Activated CD8-positive, alpha-beta memory T cell treated with anti-CD3 and anti-CD28 coated beads, Interleukin-2, amount 10 ng/mL, durations not matched to agents 7 days and 5 days (primary cell): Measurements from ENCODE around the gene SEC11C. TPM values are rescaled to one million over a fixed set of nuclear protein-coding genes. Genes with fewer than 3 reads are reported as not detected.

Experiments used
- ATAC-seq: fragments of 150-1000 bp; cut with Tn5 transposase; one replicate; pipeline ENCODE4 v1.10.0; 2021; ENCODE audit warnings: moderate library complexity
- CTCF ChIA-PET: fragments of 350-600 bp; sonication (Branson Sonifier 250); formaldehyde crosslinking; loops from one replicate; lab custom pipeline; 2021; ENCODE audit warnings: antibody characterized with exemption; lab: Charles Lee
- DNase-seq: peaks from one replicate; pipeline ENCODE4 v3.0.0-alpha.2; 2020
- H3K27ac Mint-ChIP-seq: one replicate; pipeline ENCODE4 v1.8.0; 2021; ENCODE audit warnings: mild to moderate bottlenecking, mixed read lengths
- H3K27me3 Mint-ChIP-seq: one replicate; pipeline ENCODE4 v1.8.0; 2021; ENCODE audit warnings: mixed read lengths
- H3K36me3 Mint-ChIP-seq: one replicate; pipeline ENCODE4 v1.8.0; 2021; ENCODE audit warnings: mild to moderate bottlenecking, mixed read lengths
- H3K4me1 Mint-ChIP-seq: one replicate; pipeline ENCODE4 v1.8.0; 2021; ENCODE audit warnings: mixed read lengths
- H3K4me3 Mint-ChIP-seq: one replicate; pipeline ENCODE4 v1.8.0; 2021; ENCODE audit warnings: mild to moderate bottlenecking, moderate library complexity, mixed read lengths
- H3K9me3 Mint-ChIP-seq: one replicate; pipeline ENCODE4 v1.8.0; 2022; ENCODE audit warnings: low read depth, mixed read lengths
- total RNA-seq, 2 experiments: library from RNA; stranded (reverse); gene quantifications; one replicate each; pipeline ENCODE4 v1.2.3, GENCODE V29; 2021

The SEC11C gene
- total RNA-seq, 2 experiments from 2014 or later = 57.9 to 127 TPM

- H3K9me3 Mint-ChIP-seq = no peaks in the 10 kb centered on the region
- no peaks in the 10 kb centered on the region for H3K36me3 Mint-ChIP-seq
- H3K27me3 Mint-ChIP-seq = peaks cover 62% of the 10 kb centered on the region
- no peak for ATAC-seq
- no peak overlapping the region for H3K27ac Mint-ChIP-seq
- CTCF ChIA-PET = no interaction called here
- H3K4me3 Mint-ChIP-seq = no peak overlapping the region
- DNase-seq = no peak
- no peaks in the 10 kb centered on the region for H3K4me1 Mint-ChIP-seq
These were observed 62.7 kb downstream of the SEC11C start for GRCh38 chr18:59202258-59202820.

DNA sequence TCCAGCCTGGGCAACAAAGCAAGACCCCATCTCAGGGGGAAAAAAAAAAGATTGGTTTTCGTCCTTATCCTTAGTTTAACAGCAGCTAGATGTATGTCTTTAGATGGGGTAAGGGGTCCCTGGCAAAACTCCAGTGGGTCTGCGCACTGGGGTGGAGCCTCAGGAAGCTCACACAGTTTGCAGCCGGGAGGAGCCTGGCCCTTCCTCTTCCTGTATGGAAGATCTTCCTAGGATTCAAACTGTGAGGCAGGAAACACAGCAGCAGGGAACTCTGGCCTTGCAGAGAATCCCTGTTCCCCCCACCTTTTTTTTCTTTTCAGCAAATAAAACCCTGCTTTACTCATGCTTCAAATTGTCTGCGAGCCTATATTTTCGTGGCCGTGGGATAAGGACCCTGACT, 67.8 kb downstream of the SEC11C start:
- CTCF ChIA-PET = no interaction called here
- no peak overlapping the region for H3K27ac Mint-ChIP-seq
- H3K4me3 Mint-ChIP-seq = no peak overlapping the region
- H3K9me3 Mint-ChIP-seq = no peaks in the 10 kb centered on the region
- DNase-seq (no peak), ATAC-seq (no peak)
- no peaks in the 10 kb centered on the region for H3K36me3 Mint-ChIP-seq
- H3K4me1 Mint-ChIP-seq = no peaks in the 10 kb centered on the region
- H3K27me3 Mint-ChIP-seq = peaks cover 40% of the 10 kb centered on the region

Other genes starting within 250 kb of the SEC11C start
- gene GRP, start 80.3 kb downstream of the SEC11C start, total RNA-seq = not detected
- gene RAX, start 133.6 kb downstream of the SEC11C start, total RNA-seq = not detected
- not detected for gene CPLX4, start 178.8 kb downstream of the SEC11C start, total RNA-seq
- 10 to 100 TPM; 69.5 to 87.8 TPM for gene LMAN1, start 219.4 kb downstream of the SEC11C start, total RNA-seq